Gastrocnemius medialis (tissue), 4 donors: ENCODE measurements around the gene COL27A1.

Experiments used
- CTCF ChIP-seq, 5 experiments: fragments of 450-650 bp in 3 of 5; fragments of 200-600 bp in 2 of 5; sonication (generic) in 2 of 5; IDR thresholded peaks in 4 of 5; conservative IDR thresholded peaks in 1 of 5; 1 replicate in 4 of 5; 2 replicates in 1 of 5; pipeline ENCODE4 v1.5.1; 2016 to 2019; ENCODE audit warnings: antibody characterized with exemption in 5 of 5, mild to moderate bottlenecking in 3 of 5, moderate library complexity in 3 of 5
- POLR2A ChIP-seq, 2 donors: fragments of 450-650 bp; IDR thresholded peaks; one replicate each; pipeline ENCODE4 v1.6.1; 2017; ENCODE audit warnings: antibody characterized with exemption in 2 of 2, mild to moderate bottlenecking in 2 of 2, moderate library complexity in 2 of 2

DNA sequence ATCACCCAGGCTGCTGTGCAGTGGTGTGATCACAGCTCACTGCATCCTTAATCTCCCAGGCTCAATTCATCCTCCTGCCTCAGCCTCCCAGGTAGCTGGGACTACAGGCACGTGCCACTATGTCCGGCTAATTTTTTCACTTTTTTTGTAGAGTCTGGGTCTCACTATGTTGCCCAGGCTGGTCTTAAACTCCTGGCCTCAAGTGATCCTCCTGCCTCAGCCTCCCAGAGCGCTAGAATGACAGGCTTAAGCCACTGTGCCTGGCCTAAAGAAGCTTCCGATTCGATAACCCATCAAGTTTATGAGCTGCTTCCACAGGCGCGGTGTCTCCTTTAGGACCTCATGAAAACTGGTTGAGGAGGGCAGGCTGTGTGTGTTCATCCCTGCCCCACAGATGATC lies 16.2 kb downstream of the COL27A1 start:
- no peak for TF ChIP-seq CTCF (IDR thresholded peaks at IDR 0.05 in 4 of 5, conservative IDR thresholded peaks at IDR 0.05 in 1 of 5)
- no peak for TF ChIP-seq POLR2A (IDR thresholded peaks at IDR 0.05)
